GM21423 (cell line): Measurements from ENCODE around the gene ZC3HAV1L.
A peak's percentile ranks its signal among the peaks of the same experiment; 100 is the strongest.
"Not testable (repeated sequence)": the region's sequence is repeated elsewhere in the genome, so short reads cannot be mapped to it uniquely, and the experiment has no call there.

Source experiments
- ATAC-seq: cut with Tn5 transposase; IDR thresholded peaks from one replicate; pipeline ENCODE4 v1.9.1; 2021; ENCODE audit warnings: mild to moderate bottlenecking, moderate library complexity; ENCODE audit not compliant: unreplicated experiment

Gene ZC3HAV1L

DNA sequence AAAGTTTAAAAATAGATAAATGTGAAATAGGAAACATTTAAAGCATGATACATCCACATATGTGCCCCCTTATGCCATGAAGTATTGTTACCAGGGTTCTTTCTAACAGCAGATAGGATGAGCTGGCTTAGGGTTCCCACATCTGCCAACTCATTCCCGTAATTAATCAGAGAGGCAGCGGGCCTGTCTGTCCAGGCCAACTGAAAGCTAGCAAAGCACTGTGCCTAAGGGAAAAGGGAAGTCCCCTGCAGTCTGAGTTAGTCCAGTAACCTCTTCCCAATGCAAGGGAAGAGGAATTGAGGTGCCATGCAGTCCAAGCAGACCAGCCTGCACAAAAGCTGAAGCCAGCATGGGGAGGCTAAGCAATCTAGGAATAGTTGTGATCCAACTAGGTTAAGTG, 18.3 kb upstream of the ZC3HAV1L start:
- ATAC-seq, result no peak

GRCh38 chr7:139051655-139052054, 15.8 kb upstream of the ZC3HAV1L start:
- no peak for ATAC-seq

- no peak for ATAC-seq
Measured at GRCh38 chr7:139049936-139050335, 14.1 kb upstream of the ZC3HAV1L start.

- no peak for ATAC-seq
Measured at GRCh38 chr7:139049111-139049510, 13.3 kb upstream of the ZC3HAV1L start.

GRCh38 chr7:139047970-139048369, 12.1 kb upstream of the ZC3HAV1L start:
- no peak for ATAC-seq

DNA sequence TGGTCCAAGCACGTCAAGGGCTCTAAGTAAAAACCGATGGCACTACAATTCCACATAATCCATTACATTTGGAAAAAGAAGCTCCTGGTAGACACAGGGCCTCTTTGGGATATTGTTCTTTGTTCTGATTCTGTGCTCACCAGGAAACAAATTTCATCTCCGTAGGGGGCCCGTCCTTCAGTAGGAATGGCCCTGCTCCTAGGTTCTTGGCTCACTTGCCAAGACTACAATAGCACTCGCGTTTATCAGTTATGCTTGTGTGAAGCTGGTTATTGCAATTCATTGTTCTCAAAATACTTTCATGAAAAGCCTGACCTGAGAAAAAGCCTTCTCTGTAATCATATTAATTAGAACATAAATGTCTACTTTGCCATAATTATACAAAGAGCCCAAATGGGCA, 10.3 kb upstream of the ZC3HAV1L start:
- ATAC-seq, result no peak

GRCh38 chr7:139044813-139045794, 9.3 kb upstream of the ZC3HAV1L start:
- no peak for ATAC-seq

DNA sequence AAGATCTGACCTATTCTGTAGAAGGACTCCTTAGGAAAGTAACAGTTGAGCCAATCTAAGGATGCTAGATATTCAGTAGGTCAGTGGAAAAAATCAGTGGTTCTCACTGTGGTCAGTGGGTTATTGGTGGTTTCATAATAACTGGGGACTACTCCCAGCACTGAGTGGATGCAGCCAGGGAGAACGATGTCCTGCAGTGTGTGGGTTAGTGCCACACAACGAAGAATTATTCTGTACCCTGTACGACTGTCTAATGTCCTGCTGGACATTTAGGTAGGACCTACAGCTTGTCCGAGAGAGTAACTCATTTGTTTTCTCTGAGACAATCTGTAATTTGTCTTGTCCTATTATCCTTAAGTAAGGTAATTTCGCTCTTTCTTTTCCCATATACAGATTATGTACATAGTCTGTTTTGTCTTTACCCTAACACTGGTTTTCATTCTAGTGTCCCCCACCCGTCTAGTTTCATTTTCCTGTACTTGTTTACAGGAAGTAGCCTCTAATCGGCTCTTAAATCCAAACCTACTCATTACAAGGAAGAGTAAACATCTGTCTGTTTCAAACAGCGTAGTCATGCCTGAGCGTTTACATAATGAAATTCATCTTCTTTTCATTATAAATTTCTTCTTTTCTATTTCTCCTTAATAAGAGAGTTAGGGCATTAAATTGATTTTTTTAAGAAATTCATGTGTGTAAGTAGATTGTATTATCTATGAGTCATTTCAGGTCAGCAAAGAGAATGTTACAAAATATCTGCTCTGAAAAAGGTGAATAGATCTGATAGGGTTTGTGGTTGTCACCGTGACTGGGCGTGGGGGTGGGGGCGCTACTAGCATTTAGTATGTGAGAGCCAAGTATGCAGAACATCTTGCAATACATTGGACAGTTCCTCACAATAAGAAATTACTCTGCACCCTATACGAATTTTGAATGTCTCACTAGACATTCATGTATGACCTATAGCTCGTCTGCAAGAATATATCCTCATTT, 8.3 kb upstream of the ZC3HAV1L start:
- peak; percentile 32 for ATAC-seq

GRCh38 chr7:139041378-139042085, 5.7 kb upstream of the ZC3HAV1L start:
- no peak for ATAC-seq

DNA sequence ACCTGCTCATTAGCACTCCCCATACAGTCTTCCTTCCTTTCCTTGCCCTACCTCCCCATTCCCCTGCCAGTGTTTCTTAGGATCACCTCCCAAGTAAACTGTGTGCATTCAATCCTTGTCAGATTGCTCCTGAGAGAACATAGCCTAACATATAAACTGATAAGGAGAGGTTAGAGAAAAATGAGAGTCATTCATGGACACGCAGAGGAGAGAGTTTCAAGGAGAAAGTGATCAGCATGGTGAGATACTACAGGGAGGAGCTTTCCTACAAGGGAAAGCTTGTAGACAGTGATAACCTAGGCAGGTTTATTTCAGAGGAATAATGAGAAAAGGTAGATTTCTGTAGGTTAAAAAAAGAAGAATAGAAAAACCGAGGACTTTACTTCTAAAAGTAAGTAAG, 2.8 kb upstream of the ZC3HAV1L start:
- no peak for ATAC-seq

DNA sequence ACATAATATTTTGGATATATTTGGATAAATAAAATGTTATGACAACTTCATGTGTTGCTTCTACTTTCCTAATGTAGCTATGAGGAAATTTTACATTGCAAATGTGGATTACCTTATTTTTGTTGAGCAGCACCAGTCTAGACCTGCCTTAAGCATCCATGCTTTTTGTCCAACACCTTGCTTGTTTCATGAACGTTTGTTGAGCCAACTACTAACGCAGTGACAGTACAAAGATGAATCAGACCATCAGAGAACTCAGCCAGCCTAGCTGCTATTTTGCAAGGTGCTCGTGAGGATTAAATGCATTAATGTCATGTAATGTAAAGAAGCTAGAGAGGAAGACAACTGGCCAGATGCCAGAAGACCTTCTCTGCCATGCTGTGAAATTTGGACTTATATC, 1.1 kb upstream of the ZC3HAV1L start:
- no peak for ATAC-seq

- peak; percentile 35 for ATAC-seq
Measured at GRCh38 chr7:139034855-139035585, 822 bp downstream of the ZC3HAV1L start.

DNA sequence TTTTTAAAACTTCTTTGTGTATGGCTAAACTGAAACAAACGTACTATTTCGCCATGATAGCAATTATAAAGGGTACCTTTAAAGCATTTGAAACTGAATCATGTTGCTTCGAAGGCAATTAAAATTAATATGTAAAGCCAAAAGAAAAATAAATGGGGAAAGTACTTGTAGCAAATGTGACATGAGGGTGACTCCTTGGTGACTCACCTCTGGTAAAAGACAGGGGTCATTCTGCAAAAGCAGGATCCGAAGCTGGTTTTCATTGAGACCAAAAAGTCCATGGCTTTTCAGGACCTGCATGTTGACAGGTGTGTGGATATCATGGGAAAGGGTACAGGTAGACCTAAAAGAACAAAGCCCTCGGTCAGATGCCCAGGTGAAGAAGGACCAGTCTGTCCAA, 1.5 kb downstream of the ZC3HAV1L start:
- ATAC-seq, result no peak

DNA sequence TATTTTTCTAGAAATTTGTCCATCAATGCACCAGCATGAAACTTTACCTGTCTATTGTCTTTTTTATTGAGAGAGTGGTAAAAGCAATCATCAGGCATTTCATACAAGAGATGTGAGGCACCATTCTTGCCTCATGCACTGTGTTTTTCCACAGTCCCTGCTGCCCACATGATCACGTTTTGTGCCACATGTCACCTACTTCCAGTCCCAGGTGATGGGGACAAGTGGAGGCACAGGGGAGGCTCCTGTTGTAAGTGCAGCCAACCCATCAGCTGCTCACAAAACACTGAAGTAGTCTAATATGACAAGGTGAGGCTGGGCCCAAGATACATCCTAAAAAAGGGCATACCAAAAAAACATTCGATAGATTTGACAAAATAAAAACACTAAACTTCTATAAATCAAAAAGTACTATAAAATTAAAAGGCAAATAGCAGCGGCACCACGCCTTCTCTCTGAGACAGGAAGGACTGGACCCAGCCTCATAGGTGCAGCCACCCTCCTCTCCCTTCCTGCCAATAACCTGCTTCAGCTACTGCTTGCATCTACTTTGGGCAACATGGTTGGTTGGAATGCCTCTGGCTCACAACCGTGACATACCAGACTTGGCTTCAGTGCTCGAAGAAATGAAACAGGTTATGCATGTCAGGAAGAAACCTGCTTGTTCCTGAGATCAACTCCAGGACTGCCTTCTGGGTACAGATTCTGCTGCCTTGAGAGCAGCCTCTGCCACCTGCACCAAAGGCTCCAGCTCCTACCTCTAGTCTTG, 2.3 kb downstream of the ZC3HAV1L start:
- no peak for ATAC-seq

DNA sequence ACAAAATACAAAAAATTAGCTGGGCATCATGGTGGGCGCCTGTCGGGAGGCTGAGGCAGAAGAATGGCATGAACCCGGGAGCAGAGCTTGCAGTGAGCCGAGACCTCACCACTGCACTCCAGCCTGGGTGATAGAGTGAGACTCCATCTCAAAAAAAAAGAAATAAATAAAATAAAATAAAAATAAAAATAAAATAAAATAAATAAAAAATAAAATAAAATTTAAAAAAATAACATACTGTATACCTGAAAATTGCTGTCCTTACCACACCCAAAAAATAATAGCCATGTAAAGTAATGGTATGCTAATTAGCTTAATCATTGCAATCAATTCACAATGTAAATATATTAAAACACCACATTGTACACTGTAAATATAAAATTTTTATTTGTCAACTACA, 3.4 kb downstream of the ZC3HAV1L start:
- ATAC-seq, result no peak

- no peak for ATAC-seq
Measured at GRCh38 chr7:139029353-139029752, 6.5 kb downstream of the ZC3HAV1L start.

- no peak for ATAC-seq
Measured at GRCh38 chr7:139026551-139026950, 9.3 kb downstream of the ZC3HAV1L start.

- not testable (repeated sequence) for ATAC-seq
Measured at GRCh38 chr7:139025861-139026260, 10.0 kb downstream of the ZC3HAV1L start.

- no peak for ATAC-seq
Measured at GRCh38 chr7:139023076-139023475, 12.8 kb downstream of the ZC3HAV1L start.
